Mesothelial cell of epicardium (in vitro differentiated cells): ENCODE results near the gene ZNF575. TPM values are rescaled to one million over a fixed set of nuclear protein-coding genes. Genes with fewer than 3 reads are reported as not detected.

Source experiments
- DNase-seq, 2 experiments: peaks; one replicate each; pipeline ENCODE4 v3.0.0; 2021; ENCODE audit warnings: low spot score in 2 of 2; ENCODE audit not compliant: unreplicated experiment in 2 of 2
- H3K27ac Mint-ChIP-seq: 2 replicates; pipeline ENCODE4 v1.8.0; 2021; ENCODE audit warnings: mixed read lengths
- H3K27me3 Mint-ChIP-seq: 2 replicates; pipeline ENCODE4 v1.8.0; 2021; ENCODE audit warnings: low read depth, mixed read lengths
- H3K36me3 Mint-ChIP-seq: 2 replicates; pipeline ENCODE4 v1.8.0; 2021; ENCODE audit warnings: mixed read lengths
- H3K4me1 Mint-ChIP-seq: 2 replicates; pipeline ENCODE4 v1.8.0; 2021; ENCODE audit warnings: mixed read lengths
- H3K4me3 Mint-ChIP-seq: 2 replicates; pipeline ENCODE4 v1.8.0; 2021; ENCODE audit warnings: mild to moderate bottlenecking, moderate library complexity, mixed read lengths
- H3K9me3 Mint-ChIP-seq: 2 replicates; pipeline ENCODE4 v1.8.0; 2021; ENCODE audit warnings: mixed read lengths
- total RNA-seq: library from RNA; stranded (reverse); gene quantifications from 3 replicates; pipeline ENCODE4 v1.2.1, GENCODE V29; 2021
- TF ChIP-seq, protein P1 (sequence below): fragments of 200-600 bp; sonication (generic); IDR thresholded peaks from one replicate; pipeline ENCODE4 v1.5.0; 2021; ENCODE audit warnings: antibody characterized with exemption; ENCODE audit not compliant: unreplicated experiment

The ZNF575 gene
- total RNA-seq, 1 donor from 2014 or later, result 2.3 TPM

- Mint-ChIP-seq H3K36me3 (peaks cover 9% of the 10 kb centered on the region), H3K4me3 (peak overlapping the region; percentile 82), H3K27ac (peak overlapping the region; percentile 99), H3K9me3 (no peaks in the 10 kb centered on the region), H3K4me1 (peaks cover 16% of the 10 kb centered on the region), H3K27me3 (no peaks in the 10 kb centered on the region)
- TF ChIP-seq, protein P1, sequence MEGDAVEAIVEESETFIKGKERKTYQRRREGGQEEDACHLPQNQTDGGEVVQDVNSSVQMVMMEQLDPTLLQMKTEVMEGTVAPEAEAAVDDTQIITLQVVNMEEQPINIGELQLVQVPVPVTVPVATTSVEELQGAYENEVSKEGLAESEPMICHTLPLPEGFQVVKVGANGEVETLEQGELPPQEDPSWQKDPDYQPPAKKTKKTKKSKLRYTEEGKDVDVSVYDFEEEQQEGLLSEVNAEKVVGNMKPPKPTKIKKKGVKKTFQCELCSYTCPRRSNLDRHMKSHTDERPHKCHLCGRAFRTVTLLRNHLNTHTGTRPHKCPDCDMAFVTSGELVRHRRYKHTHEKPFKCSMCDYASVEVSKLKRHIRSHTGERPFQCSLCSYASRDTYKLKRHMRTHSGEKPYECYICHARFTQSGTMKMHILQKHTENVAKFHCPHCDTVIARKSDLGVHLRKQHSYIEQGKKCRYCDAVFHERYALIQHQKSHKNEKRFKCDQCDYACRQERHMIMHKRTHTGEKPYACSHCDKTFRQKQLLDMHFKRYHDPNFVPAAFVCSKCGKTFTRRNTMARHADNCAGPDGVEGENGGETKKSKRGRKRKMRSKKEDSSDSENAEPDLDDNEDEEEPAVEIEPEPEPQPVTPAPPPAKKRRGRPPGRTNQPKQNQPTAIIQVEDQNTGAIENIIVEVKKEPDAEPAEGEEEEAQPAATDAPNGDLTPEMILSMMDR, result no peak
- DNase-seq, result peak in 1 of 2 experiments; percentile 53
Measured at GRCh38 chr19:43532571-43532961, 422 bp upstream of the ZNF575 start.

GRCh38 chr19:43533546-43534304 lies 737 bp downstream of the ZNF575 start:
- TF ChIP-seq, protein P1, result no peak
- Mint-ChIP-seq H3K4me3 (peak overlapping the region; percentile 82), H3K9me3 (peaks cover 5% of the 10 kb centered on the region), H3K36me3 (peaks cover 15% of the 10 kb centered on the region), H3K27me3 (no peaks in the 10 kb centered on the region), H3K27ac (peak overlapping the region; percentile 99), H3K4me1 (peaks cover 16% of the 10 kb centered on the region)
- peak; percentile 99 to 100 for DNase-seq

DNA sequence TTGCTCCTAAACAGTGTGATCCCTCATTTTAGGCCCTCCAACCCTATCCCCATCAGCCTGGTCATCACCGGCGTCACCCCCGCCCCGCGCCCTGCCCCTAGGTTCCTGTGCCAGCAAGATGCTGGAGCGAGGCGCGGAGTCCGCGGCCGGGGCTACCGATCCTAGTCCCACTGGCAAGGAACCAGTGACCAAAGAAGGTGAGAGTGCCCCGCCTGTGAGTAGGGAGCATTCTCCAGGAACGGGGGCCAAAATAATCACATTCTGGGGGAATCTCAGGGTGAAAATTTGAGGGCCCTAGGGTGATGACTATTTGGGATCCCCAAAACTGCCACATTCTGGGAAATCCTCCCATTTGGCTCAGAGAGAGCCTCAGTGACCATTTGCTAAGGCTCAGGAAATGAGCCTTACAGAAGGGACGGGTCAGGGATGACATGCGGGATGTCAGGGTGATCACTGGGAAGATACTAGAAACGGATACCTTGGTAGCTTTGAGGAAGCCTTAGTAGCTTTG lies 1.4 kb downstream of the ZNF575 start:
- H3K4me1 Mint-ChIP-seq, result peaks cover 16% of the 10 kb centered on the region

GRCh38 chr19:43534816-43535761 lies 2.1 kb downstream of the ZNF575 start:
- no peaks in the 10 kb centered on the region for H3K27me3 Mint-ChIP-seq
- peak overlapping the region; percentile 93 for H3K27ac Mint-ChIP-seq
- TF ChIP-seq, protein P1, result peak; percentile 27
- DNase-seq, result peak; percentile 27 to 62
- peaks cover 16% of the 10 kb centered on the region for H3K4me1 Mint-ChIP-seq
- peaks cover 14% of the 10 kb centered on the region for H3K9me3 Mint-ChIP-seq
- H3K36me3 Mint-ChIP-seq, result peaks cover 28% of the 10 kb centered on the region
- H3K4me3 Mint-ChIP-seq, result peak overlapping the region; percentile 45

More for the DNA sequence above, 1.4 kb downstream of the ZNF575 start:
- no peaks in the 10 kb centered on the region for H3K27me3 Mint-ChIP-seq
- peak overlapping the region; percentile 99 for H3K27ac Mint-ChIP-seq
- peaks cover 22% of the 10 kb centered on the region for H3K36me3 Mint-ChIP-seq
- peaks cover 12% of the 10 kb centered on the region for H3K9me3 Mint-ChIP-seq
- H3K4me3 Mint-ChIP-seq, result peak overlapping the region; percentile 82
- TF ChIP-seq, protein P1, result no peak
- DNase-seq, result no peak

DNA sequence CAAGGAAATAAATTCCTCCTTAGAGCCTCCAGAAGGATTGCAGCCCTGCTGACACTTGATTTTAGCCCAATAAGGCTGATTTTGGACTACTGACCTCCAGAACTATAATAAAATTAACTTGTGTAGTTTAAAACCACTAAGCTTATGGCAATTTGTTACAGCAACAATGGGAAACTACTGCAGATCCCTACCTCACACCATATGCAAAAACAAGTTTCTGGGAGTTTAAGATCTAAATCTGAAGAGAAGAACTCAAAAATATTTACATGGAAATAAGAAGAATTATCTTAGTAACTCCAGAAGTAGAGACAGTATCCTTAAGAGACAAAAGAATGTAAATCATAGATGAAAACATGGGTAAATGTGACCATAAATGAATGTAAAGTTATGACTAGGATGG lies 5.9 kb downstream of the ZNF575 start:
- Mint-ChIP-seq H3K27me3 (no peaks in the 10 kb centered on the region), H3K36me3 (peaks cover 56% of the 10 kb centered on the region), H3K4me3 (no peak overlapping the region), H3K4me1 (peaks cover 5% of the 10 kb centered on the region), H3K9me3 (peaks cover 20% of the 10 kb centered on the region), H3K27ac (no peak overlapping the region)
- TF ChIP-seq, protein P1, result no peak
- DNase-seq, result no peak
